GM19452 (cell line): Measurements from ENCODE around the gene PHLDB3.
A peak's percentile ranks its signal among the peaks of the same experiment; 100 is the strongest.
"Not testable (repeated sequence)": the region's sequence is repeated elsewhere in the genome, so short reads cannot be mapped to it uniquely, and the experiment has no call there.

ENCODE experiments used
- ATAC-seq: cut with Tn5 transposase; IDR thresholded peaks from one replicate; pipeline ENCODE4 v1.9.1; 2021; ENCODE audit not compliant: unreplicated experiment

PHLDB3 gene

DNA sequence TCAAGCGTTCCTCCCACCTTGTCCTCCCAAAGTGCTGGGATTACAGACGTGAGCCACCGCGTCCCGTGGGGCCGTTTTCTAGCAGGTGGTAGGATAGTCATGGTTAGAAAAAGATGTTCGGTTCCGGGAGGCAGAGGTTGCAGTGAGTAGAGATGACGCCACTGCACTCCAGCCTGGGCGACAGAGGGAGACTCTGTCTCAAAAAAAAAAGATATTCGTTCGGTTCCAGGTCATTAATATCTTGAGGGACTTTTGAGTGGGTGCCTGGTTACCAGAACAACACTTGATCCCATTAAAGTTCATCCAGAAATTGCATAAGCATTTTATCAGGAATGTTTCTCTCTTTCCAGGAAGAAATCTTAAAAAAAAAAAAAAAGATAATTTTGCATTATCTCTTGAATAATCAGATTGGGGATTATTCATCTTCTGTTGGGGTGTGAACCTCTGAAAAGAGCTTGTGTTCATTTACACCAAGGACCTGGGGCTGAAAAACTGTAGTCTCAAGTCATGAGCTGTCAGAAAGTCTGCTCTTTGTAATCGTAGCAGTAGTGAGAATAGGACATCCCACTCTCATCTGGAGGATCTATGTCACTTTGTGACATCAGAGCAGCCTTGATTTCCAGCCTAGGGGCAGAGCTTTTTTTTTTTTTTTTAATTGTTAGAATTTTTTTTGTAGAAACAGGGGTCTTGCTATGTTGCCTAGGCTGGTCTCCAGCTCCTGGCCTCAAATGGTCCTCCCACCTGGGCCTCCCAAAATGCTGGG, 23.5 kb upstream of the PHLDB3 start:
- ATAC-seq: no peak

GRCh38 chr19:43526884-43527859, 22.6 kb upstream of the PHLDB3 start, which contains the start of gene ETHE1:
Gene ETHE1 (minus strand): TSS chr19:43527201. CDS start chr19:43527177, 24 bp downstream.
- ATAC-seq: peak; percentile 65

- ATAC-seq: no peak
These were observed 21.6 kb upstream of the PHLDB3 start for GRCh38 chr19:43525836-43526771.

DNA sequence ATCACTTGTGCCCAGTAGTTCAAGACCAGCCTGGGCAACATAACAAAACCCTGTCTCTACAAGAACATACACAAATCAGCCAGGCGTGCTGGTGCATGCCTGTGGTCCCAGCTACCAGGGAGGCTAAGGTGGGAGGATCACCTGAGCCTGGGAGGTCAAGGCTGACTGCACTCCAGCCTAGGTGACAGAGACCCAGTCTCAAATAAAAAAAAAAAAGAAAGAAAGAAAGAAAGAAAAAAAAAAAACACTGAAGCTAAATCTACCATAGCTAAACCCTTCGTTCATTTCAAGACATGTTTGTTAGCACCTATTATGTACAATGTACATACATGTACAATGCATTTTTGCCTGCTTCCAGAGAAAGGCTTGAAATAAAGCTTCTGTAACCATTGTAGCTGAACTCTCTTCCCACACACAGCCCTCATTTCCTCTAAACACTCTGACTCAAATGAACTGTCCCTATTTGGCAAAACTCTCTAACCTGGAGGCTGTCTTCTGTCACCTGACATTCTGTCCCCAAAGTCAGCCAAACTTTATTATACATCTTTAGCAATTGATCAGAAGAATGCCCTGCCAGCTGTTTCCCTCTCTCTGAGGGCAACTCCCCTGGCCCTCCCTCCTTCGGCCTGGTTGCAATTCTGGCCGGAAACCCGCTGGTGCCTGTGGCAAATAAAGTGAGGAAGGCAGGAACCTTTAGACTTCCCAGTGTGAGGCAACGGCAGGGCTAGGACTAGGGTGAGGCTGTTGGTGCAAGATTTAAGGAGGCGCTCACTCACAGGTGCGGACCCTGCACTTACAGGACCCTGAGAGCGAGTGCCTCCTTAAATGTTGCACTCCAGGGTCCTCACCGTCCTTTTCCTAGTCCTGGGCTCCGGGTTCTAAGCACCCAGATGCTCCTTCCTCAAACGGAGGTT, 20.6 kb upstream of the PHLDB3 start:
- no peak for ATAC-seq

GRCh38 chr19:43523696-43524095, 19.1 kb upstream of the PHLDB3 start:
- not testable (repeated sequence) for ATAC-seq

- no peak for ATAC-seq
These were observed 18.4 kb upstream of the PHLDB3 start for GRCh38 chr19:43522929-43523328.

DNA sequence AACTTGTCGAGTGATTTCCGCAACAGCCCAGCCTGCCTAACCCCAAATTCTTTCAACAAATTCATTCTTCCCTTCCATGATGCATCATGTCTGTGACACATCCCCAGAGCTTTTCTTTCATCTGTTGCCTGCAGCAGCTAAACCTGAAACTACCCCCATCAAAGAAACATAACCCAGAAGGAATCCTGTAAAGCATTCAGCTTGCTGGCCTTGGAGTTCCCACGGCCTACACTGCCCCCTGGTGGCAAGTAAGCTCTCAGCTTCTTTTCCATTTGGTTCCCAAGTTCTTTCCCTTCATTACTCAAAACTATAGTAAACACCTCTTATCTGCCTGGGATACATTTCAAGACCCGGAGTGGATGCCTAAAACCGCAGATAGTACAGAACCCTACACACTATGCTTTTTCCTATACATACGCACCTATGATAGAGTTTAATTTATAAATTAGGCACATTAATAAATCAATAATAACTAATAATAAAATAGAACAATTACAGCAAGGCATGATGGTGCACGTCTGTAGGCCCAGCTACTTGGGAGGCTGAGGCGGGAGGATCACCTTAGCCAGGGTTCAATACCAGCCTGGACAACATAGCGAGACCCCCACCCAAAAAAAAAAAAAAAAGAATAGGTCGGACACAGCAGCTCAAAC, 15.0 kb upstream of the PHLDB3 start:
- no peak for ATAC-seq

DNA sequence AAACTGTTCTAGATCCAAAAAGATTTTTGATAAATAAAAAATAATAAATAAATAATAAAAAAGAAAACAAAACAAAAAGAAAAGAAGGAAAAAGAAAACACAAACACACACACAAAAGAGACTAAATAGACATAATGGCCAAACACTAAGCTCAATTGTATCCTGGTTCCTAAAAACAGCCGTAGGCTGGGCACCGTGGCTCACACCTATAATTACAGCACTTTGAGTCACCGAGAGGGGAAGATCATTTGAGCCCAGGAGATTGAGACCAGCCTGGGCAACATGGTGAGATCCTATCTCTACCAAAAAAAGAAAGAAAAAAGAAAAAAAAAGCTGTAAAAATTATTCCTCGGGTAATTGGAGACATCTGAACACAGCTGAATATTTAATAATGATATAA, 13.5 kb upstream of the PHLDB3 start:
- no peak for ATAC-seq

- not testable (repeated sequence) for ATAC-seq
These were observed 7.9 kb upstream of the PHLDB3 start for GRCh38 chr19:43512399-43512798.

DNA sequence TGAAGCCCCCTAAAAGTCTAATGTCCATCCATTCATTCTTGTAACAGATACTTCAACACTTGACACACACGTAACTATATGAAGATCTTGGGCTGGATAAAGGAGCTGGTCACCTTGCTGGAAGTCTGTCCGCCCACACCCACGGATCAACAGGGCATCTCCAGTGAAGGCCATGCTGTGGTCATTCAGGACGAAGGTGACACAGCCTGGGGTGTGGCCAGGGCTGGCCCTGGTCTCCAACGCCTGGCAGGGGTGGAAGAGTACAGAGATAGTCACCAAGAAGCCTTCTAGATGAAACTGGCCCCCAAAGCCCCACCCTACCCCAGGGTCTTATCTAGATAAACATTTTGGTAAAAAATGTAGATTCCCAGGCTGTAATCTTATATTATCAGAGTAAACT, 6.8 kb upstream of the PHLDB3 start:
- ATAC-seq: no peak

- no peak for ATAC-seq
These were observed 6.2 kb upstream of the PHLDB3 start for GRCh38 chr19:43510713-43511112.

DNA sequence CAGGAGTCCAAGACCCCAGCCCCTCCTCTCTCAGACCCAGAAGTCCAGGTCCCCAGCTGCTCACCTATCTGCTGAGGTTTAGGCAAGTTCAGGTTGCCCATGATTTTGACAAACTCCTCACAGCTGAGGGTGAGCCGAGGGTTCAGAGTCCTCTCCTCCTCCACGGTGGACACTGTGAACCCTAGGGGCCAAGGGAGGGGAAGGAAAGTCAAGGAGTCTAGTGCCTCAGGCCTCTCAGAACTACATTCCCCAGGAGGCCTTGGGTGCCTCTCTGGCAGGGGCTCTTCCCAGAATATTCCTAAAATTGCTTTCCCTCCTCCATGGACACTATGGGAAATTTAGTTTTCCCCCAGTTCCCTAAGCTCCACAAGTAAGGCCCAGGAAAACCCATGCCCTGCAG, 3.3 kb upstream of the PHLDB3 start:
- no peak for ATAC-seq

GRCh38 chr19:43506629-43507028, 2.1 kb upstream of the PHLDB3 start:
- ATAC-seq: no peak

DNA sequence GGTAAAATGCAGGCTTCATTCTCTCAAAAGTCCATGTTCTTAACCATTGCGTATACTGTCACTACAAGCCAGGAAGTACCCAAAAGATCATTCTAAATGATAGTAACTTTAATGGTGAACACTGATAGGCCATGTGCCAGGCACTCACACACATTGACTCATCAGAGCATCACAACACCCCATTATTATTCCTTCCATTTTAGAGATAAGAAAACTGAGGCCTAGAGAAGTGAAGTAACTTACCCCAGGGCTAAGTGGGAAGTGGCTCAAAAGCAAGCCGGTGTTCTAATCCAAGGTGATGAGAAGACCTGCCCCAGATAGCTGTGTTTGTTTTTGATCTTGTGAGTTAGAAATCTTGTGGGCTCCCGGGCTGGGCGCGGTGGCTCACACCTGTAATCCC, 1.4 kb upstream of the PHLDB3 start:
- no peak for ATAC-seq

GRCh38 chr19:43505186-43505456, 575 bp upstream of the PHLDB3 start:
- ATAC-seq: no peak

GRCh38 chr19:43503501-43504425, 783 bp downstream of the PHLDB3 start:
- peak; percentile 87 for ATAC-seq

DNA sequence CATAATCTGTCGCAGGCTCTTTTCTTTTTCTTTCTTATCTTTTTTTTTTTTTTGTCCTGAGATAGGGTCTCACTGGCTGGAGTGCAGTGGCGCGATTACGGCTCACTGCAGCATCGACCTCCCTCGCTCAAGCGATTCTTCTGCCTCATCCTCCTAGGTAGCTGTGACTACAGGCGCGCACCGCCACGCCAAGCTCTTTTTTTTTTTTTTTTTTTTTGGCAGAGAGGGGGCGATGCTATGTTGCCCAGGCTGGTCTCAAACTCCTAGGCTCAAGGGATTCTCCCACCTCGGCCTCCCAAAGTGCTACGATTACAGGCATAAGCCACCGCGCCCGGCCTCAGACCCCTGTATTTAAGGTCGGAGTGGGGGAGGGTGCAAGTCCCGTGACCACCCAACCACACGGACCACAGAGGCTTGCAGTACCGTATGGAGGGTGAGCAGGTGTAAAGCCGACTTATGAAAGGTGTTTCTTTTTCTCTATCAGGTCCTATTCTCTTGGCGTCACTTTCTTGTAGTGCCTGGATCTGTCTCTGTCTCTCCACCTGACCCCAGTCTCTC, 2.0 kb downstream of the PHLDB3 start:
- no peak for ATAC-seq
